NCI-H2227 (cell line): ENCODE results near the gene COL26A1.
"Not testable (repeated sequence)": the region's sequence is repeated elsewhere in the genome, so short reads cannot be mapped to it uniquely, and the experiment has no call there.

ENCODE experiments used
- DNase-seq: peaks from one replicate; lab custom pipeline; 2025; ENCODE audit not compliant: unreplicated experiment; lab: John Stamatoyannopoulos, UW

The COL26A1 gene

DNA sequence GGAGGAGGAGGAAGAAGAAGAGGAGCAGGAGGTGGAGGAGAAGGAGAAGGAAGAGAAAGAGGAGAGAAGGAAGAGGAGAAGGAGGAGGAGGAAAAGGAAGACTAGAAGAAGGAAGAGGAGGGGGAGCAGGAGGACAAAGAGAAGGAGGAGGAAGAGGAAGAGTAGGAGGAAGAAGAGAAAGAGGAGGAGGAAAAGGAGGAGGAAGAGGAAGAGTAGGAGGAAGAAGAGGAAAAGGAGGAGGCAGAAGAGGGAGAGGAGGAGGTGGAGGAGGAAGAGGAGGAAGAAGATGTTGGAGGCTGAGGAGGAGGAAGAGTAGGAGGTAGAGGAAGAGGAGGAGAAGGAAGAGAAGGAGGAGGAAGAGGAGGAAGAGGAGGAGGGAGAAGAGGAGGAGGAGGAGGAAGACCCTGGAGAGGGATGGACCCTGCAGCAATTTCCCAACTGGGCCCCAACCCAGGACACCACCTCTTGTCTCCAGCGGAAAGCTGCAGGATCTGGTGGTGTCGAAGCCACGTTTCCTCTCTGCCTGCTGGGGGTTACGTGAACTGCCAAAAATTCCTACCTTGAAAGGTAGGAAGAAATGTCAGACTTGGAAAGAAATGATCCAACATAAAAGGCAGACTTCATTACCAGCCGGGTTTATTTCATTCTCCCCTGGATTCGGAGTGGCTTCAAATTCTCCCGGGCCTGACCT lies 38.9 kb downstream of the COL26A1 start:
- no peak for DNase-seq

DNA sequence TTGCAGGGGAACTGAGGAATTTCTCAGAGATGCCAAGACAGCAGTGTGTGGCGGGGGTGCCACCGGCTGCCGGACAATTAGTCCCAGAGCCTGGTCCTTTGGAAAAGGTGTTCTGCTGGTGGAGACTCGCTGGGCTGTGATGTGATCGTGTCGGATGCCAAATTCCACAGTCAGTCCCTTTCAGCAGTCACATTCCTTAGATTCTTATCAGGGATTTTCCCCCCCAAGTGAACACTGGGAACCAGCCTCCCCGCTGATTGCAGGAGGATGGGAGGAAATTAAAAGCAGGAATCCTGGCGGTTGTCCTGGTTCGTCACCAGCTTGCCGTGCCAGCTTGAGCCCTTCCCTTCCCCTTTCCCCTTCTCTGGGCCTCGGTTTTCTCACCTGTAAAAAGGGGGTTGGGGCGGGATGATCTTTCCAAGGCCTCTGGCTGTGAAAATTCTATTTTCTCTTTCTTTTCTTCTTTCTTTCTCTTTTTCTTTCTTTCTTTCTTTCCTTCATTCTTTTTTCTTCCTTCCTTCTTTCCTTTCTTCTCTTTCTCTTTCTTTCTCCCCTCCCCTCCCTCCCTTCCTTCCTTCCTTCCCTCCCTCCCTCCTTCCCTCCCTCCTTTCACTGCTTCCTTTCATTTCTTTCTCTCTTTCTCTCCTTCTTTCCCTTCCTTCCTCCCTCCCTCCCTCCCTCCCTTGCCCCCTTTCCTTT lies 39.6 kb downstream of the COL26A1 start:
- DNase-seq, result no peak

DNA sequence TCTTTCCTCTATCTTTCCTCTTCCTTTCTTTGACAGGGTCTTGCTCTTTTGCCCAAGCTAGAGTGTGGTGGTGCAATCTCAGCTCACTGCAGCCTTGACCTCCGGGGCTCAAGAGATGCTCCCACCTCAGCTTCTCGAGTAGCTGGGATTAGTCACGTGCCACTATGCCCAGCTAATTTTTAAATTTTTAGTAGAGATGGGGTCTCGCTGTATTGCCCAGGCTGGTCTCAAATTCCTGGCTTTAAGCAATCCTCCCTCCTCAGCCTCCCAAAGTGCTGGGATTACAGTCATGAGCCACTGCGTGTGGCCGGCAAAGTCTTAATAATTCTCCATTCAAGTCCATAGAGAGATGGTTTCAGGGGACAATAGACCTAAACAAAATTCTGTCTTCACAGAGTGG lies 40.2 kb downstream of the COL26A1 start:
- no peak for DNase-seq

DNA sequence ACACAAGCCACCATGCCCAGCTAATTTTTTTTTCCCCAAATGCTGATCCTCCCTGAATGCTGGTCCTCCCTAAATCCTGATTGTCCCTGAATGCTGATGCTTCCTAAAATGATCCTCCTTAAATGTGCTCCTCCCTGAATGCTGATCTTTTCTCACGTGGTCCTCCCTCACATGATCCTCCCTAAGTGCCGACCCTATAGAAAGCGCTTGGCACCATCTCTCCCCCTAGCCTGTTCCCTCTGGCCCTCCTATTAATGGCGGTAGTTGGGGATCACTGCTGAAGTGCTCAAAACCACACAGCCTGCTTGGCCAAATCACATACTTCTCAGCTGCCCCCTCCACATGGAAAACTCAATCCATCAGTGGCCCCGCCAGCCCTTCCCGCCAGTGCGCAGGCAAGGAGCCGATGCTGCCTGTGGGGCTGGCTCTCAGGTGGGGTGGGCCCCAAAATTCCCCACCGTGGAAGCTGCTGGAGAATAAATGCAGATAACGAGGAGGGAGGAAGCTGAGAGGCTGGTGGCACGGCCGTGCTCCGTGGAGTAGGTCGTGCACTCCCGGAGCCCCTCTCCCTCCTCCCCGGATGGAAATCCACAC lies 42.9 kb downstream of the COL26A1 start:
- DNase-seq, result no peak

DNA sequence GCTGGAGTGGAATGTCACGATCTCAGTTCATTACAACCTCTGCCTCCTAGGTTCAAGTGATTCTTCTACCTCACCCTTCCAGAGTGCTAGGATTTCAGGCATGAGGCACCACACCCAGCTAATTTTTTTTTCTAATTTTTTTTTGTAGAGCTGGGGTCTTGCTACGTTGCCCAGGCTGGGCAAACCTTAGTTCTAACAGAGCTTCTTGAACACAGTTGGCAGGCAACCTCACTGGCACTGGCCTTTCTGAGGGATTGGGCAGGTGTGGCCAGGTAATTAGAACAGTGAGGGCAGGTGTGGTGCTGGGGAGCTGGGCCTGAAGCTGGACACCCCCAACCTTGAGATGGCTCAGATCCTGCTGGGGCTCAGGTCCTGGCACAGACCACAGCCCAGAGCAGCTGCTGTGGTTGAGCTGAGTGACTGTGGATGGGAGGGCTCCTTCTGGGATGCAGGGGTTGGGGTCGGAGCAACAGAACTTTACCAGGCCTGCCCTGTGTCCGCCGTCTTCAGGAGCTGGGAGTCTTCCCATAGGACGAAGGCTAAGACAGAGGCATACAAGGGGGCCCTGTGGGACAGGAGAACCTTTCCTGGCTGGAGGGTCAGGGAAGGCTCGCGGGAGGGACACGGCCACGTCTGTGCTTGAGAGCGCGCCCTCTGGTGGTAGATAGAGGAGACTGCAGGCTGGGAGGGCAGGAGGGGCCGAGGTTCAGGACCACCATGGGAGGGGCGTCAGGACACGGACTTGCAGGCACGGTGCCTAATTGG lies 48.2 kb downstream of the COL26A1 start:
- DNase-seq, result no peak

DNA sequence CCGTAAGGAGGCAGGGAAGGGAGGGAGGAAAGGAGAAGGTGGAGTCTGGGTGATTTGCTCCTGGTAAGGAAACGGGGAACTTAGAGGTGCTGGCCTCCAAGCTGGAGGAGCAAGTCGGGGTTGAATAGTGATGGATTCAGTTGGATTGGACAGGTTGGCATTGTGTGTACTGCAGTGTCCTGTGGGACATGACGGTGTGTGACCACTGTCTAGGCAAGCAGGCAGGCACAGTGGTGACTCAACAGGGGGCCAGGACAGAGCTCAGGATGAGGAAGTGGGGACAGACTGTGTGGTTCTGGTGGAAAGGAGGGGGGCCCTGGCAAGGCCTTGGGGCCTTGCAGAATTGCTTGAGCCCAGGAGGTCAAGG lies 48.8 kb downstream of the COL26A1 start:
- no peak for DNase-seq

DNA sequence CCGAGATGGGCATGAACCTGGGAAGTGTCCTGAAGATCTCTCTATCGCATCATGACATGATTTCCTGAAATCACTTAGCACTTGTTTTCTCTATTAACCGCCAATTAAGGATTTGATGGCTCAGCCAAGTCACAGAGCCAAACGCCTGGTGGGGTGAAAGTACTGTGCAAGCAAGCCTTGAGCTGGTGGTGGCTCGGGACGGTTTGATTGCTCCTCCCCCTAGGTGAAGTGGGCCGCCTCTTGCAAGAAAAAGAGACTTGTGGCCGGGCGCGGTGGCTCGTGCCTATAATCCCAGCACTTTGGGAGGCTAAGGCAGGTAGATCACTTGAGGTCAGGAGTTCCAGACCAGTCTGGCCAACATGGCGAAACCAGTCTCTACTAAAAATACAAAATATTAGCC lies 50.3 kb downstream of the COL26A1 start:
- no peak for DNase-seq

DNA sequence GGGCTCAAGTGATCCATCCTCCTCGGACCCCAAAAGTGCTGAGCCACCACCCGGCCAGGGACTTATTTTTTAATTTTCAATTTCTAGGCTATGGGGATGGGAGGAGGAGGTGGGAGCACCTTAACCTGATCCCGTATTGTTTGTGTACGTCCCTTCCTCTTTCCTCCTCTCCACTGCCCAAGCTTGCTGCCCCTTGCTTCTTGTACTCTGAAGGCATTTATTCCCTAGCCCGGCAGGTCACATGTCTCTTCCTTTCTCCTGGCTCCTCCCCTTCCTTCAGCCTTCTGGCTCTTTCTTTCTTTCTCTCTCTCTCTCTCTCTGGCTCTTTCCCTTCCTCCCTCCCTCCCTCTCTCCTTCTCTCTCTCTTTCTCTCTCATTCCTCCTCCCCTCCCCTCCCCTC lies 56.0 kb downstream of the COL26A1 start:
- no peak for DNase-seq

- no peak for DNase-seq
These were observed 57.2 kb downstream of the COL26A1 start for GRCh38 chr7:101419831-101420230.

GRCh38 chr7:101420436-101420835 lies 57.8 kb downstream of the COL26A1 start:
- DNase-seq, result no peak

DNA sequence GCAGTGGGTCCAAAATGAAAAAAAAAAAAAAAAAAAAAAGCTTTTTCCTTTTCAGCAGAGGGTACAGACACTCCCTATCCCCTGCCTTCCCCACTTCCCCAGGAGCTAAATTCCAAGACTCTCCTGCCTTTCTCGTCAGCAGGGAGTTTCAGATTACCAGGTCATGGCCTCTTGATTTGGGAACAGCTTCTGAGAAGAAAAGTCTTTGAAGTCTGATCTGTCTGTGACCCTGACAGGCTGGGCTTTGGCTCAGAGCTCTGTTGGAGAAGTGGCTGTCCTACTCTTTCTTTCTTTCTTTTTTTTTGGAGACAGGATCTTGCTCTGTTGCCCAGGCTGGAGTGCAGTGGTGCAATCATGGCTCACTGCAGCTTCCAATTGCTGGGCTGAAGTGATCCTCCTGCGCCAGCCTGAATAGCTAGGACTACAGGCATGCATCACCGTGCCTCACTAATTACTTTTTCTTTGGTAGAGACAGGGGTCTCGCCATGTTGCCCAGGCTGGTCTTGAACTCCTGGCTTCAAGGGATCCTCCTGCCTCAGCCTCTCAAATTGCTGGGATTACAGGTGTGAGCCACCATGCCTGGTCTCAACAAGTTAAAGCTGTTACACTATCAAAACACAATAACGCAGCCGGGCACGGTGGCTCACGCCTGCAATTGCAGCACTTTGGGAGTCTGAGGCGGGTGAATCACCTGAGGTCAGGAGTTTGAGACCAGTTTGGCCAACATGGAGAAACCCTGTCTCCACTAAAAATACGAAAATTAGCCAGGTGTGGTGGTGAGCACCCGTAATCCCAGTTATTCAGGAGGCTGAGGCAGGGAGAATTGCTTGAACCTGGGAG lies 59.9 kb downstream of the COL26A1 start:
- DNase-seq, result no peak

DNA sequence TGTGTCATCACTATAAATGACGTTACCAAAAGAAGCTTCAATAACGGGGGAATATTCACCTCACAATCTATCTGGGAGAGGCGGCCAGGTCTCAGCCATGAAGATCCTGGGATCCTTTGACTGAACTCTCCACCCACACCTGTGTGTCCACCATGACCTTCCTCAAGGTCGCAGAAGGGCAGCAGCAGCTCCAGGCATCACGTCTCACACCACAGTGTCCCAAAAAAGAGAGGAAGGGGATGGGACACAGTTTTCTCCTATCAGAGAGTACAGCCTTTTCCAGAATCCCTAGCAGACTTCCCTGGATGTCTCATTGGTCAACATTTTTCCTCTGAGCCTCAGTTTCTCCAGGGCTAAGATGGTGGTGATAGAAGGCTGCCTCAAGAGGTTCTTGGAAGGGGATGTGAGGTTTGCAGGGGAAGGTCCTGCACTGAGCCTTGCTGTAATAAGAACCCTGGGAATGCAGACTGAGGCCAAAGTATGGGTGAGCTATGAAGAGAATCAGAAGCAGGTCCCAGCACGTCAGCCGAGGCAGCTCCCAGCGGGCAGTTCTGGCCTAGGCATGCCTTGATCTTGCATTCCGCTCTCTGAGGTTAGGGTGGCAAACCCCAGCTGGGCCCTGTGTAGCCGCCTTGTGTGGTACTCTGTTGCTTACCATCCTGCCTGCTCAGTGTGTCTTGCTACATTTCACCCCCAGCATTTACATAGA lies 63.8 kb downstream of the COL26A1 start:
- no peak for DNase-seq

GRCh38 chr7:101428093-101428866 lies 65.6 kb downstream of the COL26A1 start:
- no peak for DNase-seq

GRCh38 chr7:101432316-101432715 lies 69.6 kb downstream of the COL26A1 start:
- no peak for DNase-seq

DNA sequence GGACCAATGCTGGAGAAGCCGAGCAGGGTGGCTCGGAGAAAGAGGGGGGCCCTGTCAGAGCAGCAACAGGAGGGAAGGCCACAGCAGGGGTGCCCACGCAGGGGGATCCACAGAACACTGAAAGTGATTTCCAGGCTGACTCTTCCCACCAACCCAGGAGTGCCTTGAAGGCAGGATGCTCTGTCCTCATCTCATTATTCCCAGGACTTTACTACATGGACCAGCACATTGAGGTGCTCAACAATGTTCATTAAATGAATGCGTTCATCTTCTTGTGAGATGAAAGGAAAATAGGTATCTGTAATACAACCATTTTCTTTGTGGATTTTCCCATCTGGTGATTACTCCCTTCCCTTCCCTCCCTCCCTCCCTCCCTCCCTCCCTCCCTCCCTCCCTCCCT lies 71.0 kb downstream of the COL26A1 start:
- no peak for DNase-seq

GRCh38 chr7:101434155-101434554 lies 71.5 kb downstream of the COL26A1 start:
- DNase-seq, result not testable (repeated sequence)

DNA sequence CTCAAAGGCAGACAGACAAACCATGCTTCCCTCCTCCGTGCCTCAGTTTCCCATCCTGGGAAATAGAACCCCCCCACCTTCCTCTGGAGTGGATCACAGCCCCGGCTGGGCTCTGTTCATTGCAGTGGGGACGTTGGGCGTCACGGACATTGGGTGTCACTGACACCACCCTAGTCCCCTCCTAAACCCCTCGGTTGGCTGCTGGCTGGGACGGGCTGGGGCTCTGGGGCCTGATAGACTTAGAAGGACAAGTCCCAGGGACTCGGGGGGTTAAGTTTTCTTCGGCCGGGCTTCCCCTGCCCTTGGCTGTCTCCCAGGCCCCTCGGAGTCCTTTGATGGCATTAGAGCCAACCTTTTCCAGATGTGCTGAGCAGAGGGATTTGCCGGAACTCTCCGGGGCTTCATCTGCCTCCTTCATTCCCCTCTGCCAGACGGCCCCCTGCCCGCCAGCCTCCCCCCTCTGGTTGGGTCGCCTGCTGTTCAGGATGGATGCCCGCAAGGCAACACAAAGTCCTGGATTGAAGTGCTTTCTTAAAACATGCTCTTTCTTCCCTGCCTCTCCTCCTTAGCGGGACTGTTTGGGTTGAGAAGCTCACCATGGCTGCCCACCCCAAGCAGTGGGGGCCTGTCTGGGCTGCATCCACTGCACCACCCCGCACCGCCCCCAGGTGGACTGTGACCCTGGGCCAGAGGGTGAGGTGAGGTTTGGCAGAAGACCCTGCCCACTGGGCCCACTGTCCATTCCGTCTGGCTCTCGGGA lies 73.0 kb downstream of the COL26A1 start:
- no peak for DNase-seq

- DNase-seq, result peak; percentile 14
These were observed 73.6 kb downstream of the COL26A1 start for GRCh38 chr7:101436221-101436735.
